Myocyte (in vitro differentiated cells): ENCODE results near the gene NGEF. TPM values are rescaled to one million over a fixed set of nuclear protein-coding genes. Genes with fewer than 3 reads are reported as not detected.

ENCODE experiments used
- DNase-seq: peaks from one replicate; pipeline ENCODE4 v3.0.0-alpha.2; 2012; ENCODE audit warnings: low read depth
- total RNA-seq: library from RNA; depleted of rRNA; stranded (reverse); fragments of >200 nt; gene quantifications from 2 replicates; pipeline ENCODE4 v1.2.3, GENCODE V29; 2014

The NGEF gene
- total RNA-seq, 1 donor from 2014 or later, result 0.19 TPM

GRCh38 chr2:232973011-232973735 is 39.9 kb downstream of the NGEF start:
- no peak for DNase-seq

GRCh38 chr2:232971744-232972143 is 41.3 kb downstream of the NGEF start:
- DNase-seq, result no peak

GRCh38 chr2:232970051-232970450 is 43.0 kb downstream of the NGEF start:
- no peak for DNase-seq

GRCh38 chr2:232967474-232967873 is 45.6 kb downstream of the NGEF start:
- DNase-seq, result no peak

GRCh38 chr2:232966122-232966521 is 46.9 kb downstream of the NGEF start:
- DNase-seq, result no peak

- no peak for DNase-seq
Observed at GRCh38 chr2:232963913-232964312, 49.1 kb downstream of the NGEF start.

- no peak for DNase-seq
Observed at GRCh38 chr2:232960862-232961261, 52.2 kb downstream of the NGEF start.

GRCh38 chr2:232959139-232959538 is 53.9 kb downstream of the NGEF start:
- no peak for DNase-seq

- no peak for DNase-seq
Observed at GRCh38 chr2:232957657-232958090, 55.4 kb downstream of the NGEF start.

GRCh38 chr2:232955856-232956255 is 57.2 kb downstream of the NGEF start:
- no peak for DNase-seq

- DNase-seq, result no peak
Observed at GRCh38 chr2:232954691-232955090, 58.4 kb downstream of the NGEF start.

GRCh38 chr2:232951891-232952290 is 61.2 kb downstream of the NGEF start:
- DNase-seq, result no peak

- DNase-seq, result no peak
Observed at GRCh38 chr2:232951181-232951580, 61.9 kb downstream of the NGEF start.

GRCh38 chr2:232950751-232951150 is 62.3 kb downstream of the NGEF start:
- DNase-seq, result no peak

GRCh38 chr2:232949016-232949415 is 64.0 kb downstream of the NGEF start:
- DNase-seq, result peak; percentile 13

GRCh38 chr2:232942831-232943230 is 70.2 kb downstream of the NGEF start:
- DNase-seq, result peak; percentile 46

- no peak for DNase-seq
Observed at GRCh38 chr2:232941912-232942594, 71.0 kb downstream of the NGEF start.

- no peak for DNase-seq
Observed at GRCh38 chr2:232941400-232941799, 71.7 kb downstream of the NGEF start.

- no peak for DNase-seq
Observed at GRCh38 chr2:232940724-232941123, 72.3 kb downstream of the NGEF start.

GRCh38 chr2:232937278-232937906 is 75.7 kb downstream of the NGEF start:
- DNase-seq, result peak; percentile 68

GRCh38 chr2:232931636-232932035 is 81.4 kb downstream of the NGEF start:
- no peak for DNase-seq

- DNase-seq, result no peak
Observed at GRCh38 chr2:232930059-232930400, 83.0 kb downstream of the NGEF start.
